Lung (tissue), 12 donors: Measurements from ENCODE around the gene FOXA2. TPM values are rescaled to one million over a fixed set of nuclear protein-coding genes. Genes with fewer than 3 reads are reported as not detected.

Source experiments
- ATAC-seq: fragments of 200-7000 bp; cut with Tn5 transposase; one replicate; pipeline ENCODE4 v1.9.1; 2020; ENCODE audit warnings: moderate number of reproducible peaks; ENCODE audit not compliant: insufficient read depth, low FRiP score
- DNase-seq, 3 donors: peaks; one replicate each; pipeline ENCODE4 v3.0.0-alpha.2; 2013 to 2017
- H3K27ac ChIP-seq, 2 donors: one replicate each; pipeline ENCODE4 v1.5.1; 2013; ENCODE audit warnings: mild to moderate bottlenecking in 2 of 2, moderate library complexity in 2 of 2, control low read depth in 1 of 2, inconsistent platforms in 1 of 2, low read depth in 1 of 2, low read length in 1 of 2
- H3K27me3 ChIP-seq, 3 donors: one replicate each; pipeline ENCODE4 v1.5.1; 2013; ENCODE audit warnings: low read length in 2 of 3; ENCODE audit not compliant: control insufficient read depth in 3 of 3, insufficient read depth in 3 of 3
- H3K36me3 ChIP-seq, 4 donors: one replicate each; pipeline ENCODE4 v1.5.1; 2013; ENCODE audit warnings: low read length in 4 of 4, mild to moderate bottlenecking in 1 of 4, moderate library complexity in 1 of 4; ENCODE audit not compliant: control insufficient read depth in 4 of 4, insufficient read depth in 4 of 4
- H3K4me1 ChIP-seq, 5 donors: one replicate each; pipeline ENCODE4 v1.5.1; 2013; ENCODE audit warnings: low read length in 5 of 5, mild to moderate bottlenecking in 2 of 5, moderate library complexity in 1 of 5; ENCODE audit not compliant: control insufficient read depth in 5 of 5, insufficient read depth in 5 of 5
- H3K4me3 ChIP-seq: one replicate; pipeline ENCODE4 v1.5.1; 2013; ENCODE audit warnings: mild to moderate bottlenecking, control low read depth, moderate library complexity
- H3K9ac ChIP-seq, 2 donors: one replicate each; pipeline ENCODE4 v1.5.1; 2013; ENCODE audit warnings: low read length in 2 of 2, control low read depth in 1 of 2; ENCODE audit not compliant: insufficient read depth in 1 of 2
- H3K9me3 ChIP-seq, 4 donors: one replicate each; pipeline ENCODE4 v1.5.1; 2013; ENCODE audit warnings: low read length in 3 of 4, mild to moderate bottlenecking in 1 of 4, moderate library complexity in 1 of 4; ENCODE audit not compliant: control insufficient read depth in 4 of 4, insufficient read depth in 3 of 4
- CTCF ChIP-seq: IDR thresholded peaks from 2 replicates; pipeline ENCODE4 v1.5.1; 2012; ENCODE audit warnings: mild to moderate bottlenecking; ENCODE audit errors: control extremely low read depth, extremely low read depth
- WGBS, 2 donors: extraction: QIAGEN DNeasy Blood & Tissue Kit; methylation state at CpG; one replicate each; pipeline ENCODE4 v1.1.7; 2013; 5-methylcytosine and 5-hydroxymethylcytosine counted together
- polyA plus RNA-seq, 2 donors: library from polyadenylated mRNA; stranded (reverse); fragments of 200-250 nt; gene quantifications; one replicate each; pipeline ENCODE4 v1.2.1, GENCODE V29; 2013
- total RNA-seq, 2 donors: library from RNA; depleted of rRNA in 1 of 2; stranded (reverse); fragments of >200 nt in 1 of 2; gene quantifications; one replicate each; pipeline ENCODE4 v1.2.1, GENCODE V29; 2014 to 2021
- donor health status: control.
- donor health status: control.
- donor health status: Bipolar disorder and iron deficiency.
- donor health status: healthy.
- donor health status: DM: yes; HTN: yes; CAD: no.

FOXA2 gene
- total and polyA plus RNA-seq, 4 donors: 10.0 to 39.5 (median 17.6) TPM

GRCh38 chr20:22559711-22560318 is 24.6 kb downstream of the FOXA2 start:
- TF ChIP-seq CTCF: no peak
- Histone ChIP-seq H3K4me3 (no peak overlapping the region), H3K36me3 (no peaks in the 10 kb centered on the region), H3K9me3 (peaks cover 0 to 7% (median 0%) of the 10 kb centered on the region in 4 donors), H3K27me3 (peaks cover 0 to 68% (median 66%) of the 10 kb centered on the region in 3 donors), H3K4me1 (peaks cover 0 to 9% (median 0%) of the 10 kb centered on the region in 5 donors), H3K9ac (no peak overlapping the region), H3K27ac (no peak overlapping the region)
- ATAC-seq (no peak), DNase-seq (no peak)
- 20 to 41% methylated on average over 6 of the region's 6 CpGs for WGBS, 2 donors

- Histone ChIP-seq H3K36me3 (no peaks in the 10 kb centered on the region), H3K9me3 (peaks cover 0 to 4% (median 0%) of the 10 kb centered on the region in 4 donors), H3K27ac (peak overlapping the region in 1 of 2 donors; percentile 80), H3K4me1 (peaks cover 0 to 5% (median 0%) of the 10 kb centered on the region in 5 donors), H3K4me3 (no peak overlapping the region), H3K9ac (no peak overlapping the region), H3K27me3 (peaks cover 0 to 47% (median 46%) of the 10 kb centered on the region in 3 donors)
- DNase-seq (no peak), ATAC-seq (no peak)
- 73 to 82% methylated on average over 13 of the region's 13 CpGs for WGBS, 2 donors
- no peak for TF ChIP-seq CTCF
These were observed 26.7 kb downstream of the FOXA2 start for GRCh38 chr20:22557403-22558276.

GRCh38 chr20:22556565-22557056 is 27.8 kb downstream of the FOXA2 start:
- Histone ChIP-seq H3K4me3 (no peak overlapping the region), H3K36me3 (no peaks in the 10 kb centered on the region), H3K9me3 (peaks cover 0 to 4% (median 0%) of the 10 kb centered on the region in 4 donors), H3K27ac (peak overlapping the region in 1 of 2 donors; percentile 89), H3K27me3 (peaks cover 0 to 39% (median 36%) of the 10 kb centered on the region in 3 donors), H3K4me1 (peaks cover 0 to 5% (median 0%) of the 10 kb centered on the region in 5 donors), H3K9ac (no peak overlapping the region)
- ATAC-seq (peak; percentile 72), DNase-seq (peak; percentile 75 to 90 (median 77))
- 35 to 45% methylated on average over 8 of the region's 8 CpGs for WGBS, 2 donors
- TF ChIP-seq CTCF: no peak
